Karpas-422 (cell line): ENCODE data around the gene DDX21. TPM values are rescaled to one million over a fixed set of nuclear protein-coding genes. Genes with fewer than 3 reads are reported as not detected.
"Not testable (repeated sequence)": the region's sequence is repeated elsewhere in the genome, so short reads cannot be mapped to it uniquely, and the experiment has no call there.

ENCODE experiments used
- DNase-seq: peaks from one replicate; pipeline ENCODE4 v3.0.0-alpha.2; 2015
- H2AFZ ChIP-seq: fragments of 200-600 bp; sonication (generic); 2 replicates; pipeline ENCODE4 v1.6.1; 2014; ENCODE audit warnings: antibody characterized with exemption, low read length, mixed read lengths
- H3K27ac ChIP-seq: fragments of 200-600 bp; sonication (generic); 2 replicates; pipeline ENCODE4 v1.5.1; 2014; ENCODE audit warnings: mild to moderate bottlenecking, low read length, moderate library complexity
- H3K27me3 ChIP-seq: fragments of 200-600 bp; sonication (generic); 2 replicates; pipeline ENCODE4 v1.6.1; 2014; ENCODE audit warnings: low read length, mixed read lengths
- H3K36me3 ChIP-seq: fragments of 200-600 bp; sonication (generic); 2 replicates; pipeline ENCODE4 v1.6.1; 2014; ENCODE audit warnings: low read length, mixed read lengths; ENCODE audit not compliant: insufficient read depth
- H3K4me1 ChIP-seq: fragments of 200-600 bp; sonication (generic); 2 replicates; pipeline ENCODE4 v1.6.1; 2014; ENCODE audit warnings: mild to moderate bottlenecking, low read length, mixed read lengths
- H3K4me2 ChIP-seq: fragments of 200-600 bp; sonication (generic); 2 replicates; pipeline ENCODE4 v1.6.1; 2014; ENCODE audit warnings: low read length, low read depth, mild to moderate bottlenecking; ENCODE audit not compliant: poor library complexity, severe bottlenecking
- H3K4me3 ChIP-seq: fragments of 200-600 bp; sonication (generic); 2 replicates; pipeline ENCODE4 v1.5.1; 2014; ENCODE audit warnings: mild to moderate bottlenecking, antibody characterized with exemption, low read length, mixed read lengths
- H3K79me2 ChIP-seq: fragments of 200-600 bp; sonication (generic); 2 replicates; pipeline ENCODE4 v1.6.1; 2014; ENCODE audit warnings: mild to moderate bottlenecking, low read length, mixed read lengths
- H3K9ac ChIP-seq: fragments of 200-600 bp; sonication (generic); 2 replicates; pipeline ENCODE4 v1.6.0; 2014; ENCODE audit warnings: low read length
- H3K9me2 ChIP-seq: fragments of 200-600 bp; sonication (generic), shearing (Covaris generic); replicated peaks from 2 replicates; pipeline ENCODE4 v1.6.0; 2014; ENCODE audit warnings: mild to moderate bottlenecking, low read length, moderate library complexity; ENCODE audit not compliant: insufficient read depth
- H3K9me3 ChIP-seq: fragments of 300-700, 200-600 bp; sonication (generic); 2 replicates; pipeline ENCODE4 v1.6.1; 2014; ENCODE audit warnings: low read length, mixed read lengths
- H4K20me1 ChIP-seq: fragments of 200-600 bp; sonication (generic); 2 replicates; pipeline ENCODE4 v1.6.1; 2014; ENCODE audit warnings: mild to moderate bottlenecking, antibody characterized with exemption, low read length, low read depth; ENCODE audit not compliant: insufficient read depth
- total RNA-seq: library from RNA; depleted of rRNA; stranded (reverse); fragments of >200 nt; shearing (Covaris generic); gene quantifications from 2 replicates; pipeline ENCODE4 v1.2.3, GENCODE V29; 2014; ENCODE audit warnings: low replicate concordance

The DDX21 gene
- total RNA-seq, 1 experiment from 2014 or later: 89.8 TPM

GRCh38 chr10:68963151-68963550 is 7.2 kb downstream of the DDX21 start:
- no peak overlapping the region for H3K4me2 ChIP-seq
- no peak overlapping the region for H2AFZ ChIP-seq
- H4K20me1 ChIP-seq: peaks cover 52% of the 10 kb centered on the region
- no peak overlapping the region for H3K27ac ChIP-seq
- no peaks in the 10 kb centered on the region for H3K9me2 ChIP-seq
- no peak overlapping the region for H3K9ac ChIP-seq
- H3K4me3 ChIP-seq: no peak overlapping the region
- peaks cover 86% of the 10 kb centered on the region for H3K79me2 ChIP-seq
- no peak for DNase-seq
- peaks cover 78% of the 10 kb centered on the region for H3K36me3 ChIP-seq
- H3K9me3 ChIP-seq: no peaks in the 10 kb centered on the region
- no peaks in the 10 kb centered on the region for H3K27me3 ChIP-seq
- peaks cover 9% of the 10 kb centered on the region for H3K4me1 ChIP-seq

DNA sequence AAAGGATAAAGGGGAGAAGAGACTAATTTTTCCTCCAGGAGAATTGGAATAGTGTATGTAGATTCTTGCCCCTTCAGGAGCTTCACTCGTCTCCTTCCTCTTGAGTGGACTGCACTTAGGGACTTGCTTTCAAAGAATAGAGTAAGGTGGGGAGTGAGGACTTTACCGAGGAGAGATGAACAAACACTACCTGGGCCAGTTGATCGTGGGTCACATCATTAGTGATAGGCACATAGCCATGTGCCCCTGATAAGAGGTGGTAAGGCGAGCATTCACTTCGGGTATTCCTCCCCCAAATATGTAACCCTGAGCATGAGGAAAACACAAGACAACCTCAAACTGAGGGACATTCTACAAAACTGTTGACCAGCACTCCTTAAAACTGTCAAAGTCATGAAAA is 18.0 kb downstream of the DDX21 start:
- Histone ChIP-seq H3K4me2 (no peak overlapping the region), H3K27me3 (no peaks in the 10 kb centered on the region), H4K20me1 (peaks cover 18% of the 10 kb centered on the region), H3K9me2 (no peaks in the 10 kb centered on the region), H3K4me3 (no peak overlapping the region), H3K4me1 (no peaks in the 10 kb centered on the region), H3K9ac (no peak overlapping the region), H3K79me2 (peaks cover 46% of the 10 kb centered on the region), H2AFZ (no peak overlapping the region), H3K9me3 (no peaks in the 10 kb centered on the region), H3K27ac (no peak overlapping the region), H3K36me3 (peaks cover 84% of the 10 kb centered on the region)
- no peak for DNase-seq

GRCh38 chr10:68975936-68976473 is 20.0 kb downstream of the DDX21 start:
- not testable (repeated sequence) for H3K9ac ChIP-seq, H3K9me2 ChIP-seq, H3K4me1 ChIP-seq, H2AFZ ChIP-seq, H3K4me3 ChIP-seq, H3K4me2 ChIP-seq, H3K27me3 ChIP-seq, DNase-seq, H3K27ac ChIP-seq, H3K9me3 ChIP-seq
- Histone ChIP-seq H4K20me1 (peaks cover 18% of the 10 kb centered on the region), H3K36me3 (peaks cover 86% of the 10 kb centered on the region), H3K79me2 (peaks cover 37% of the 10 kb centered on the region)

GRCh38 chr10:68979738-68980137 is 23.8 kb downstream of the DDX21 start:
- not testable (repeated sequence) for H3K9me3 ChIP-seq, H3K9ac ChIP-seq, H3K27ac ChIP-seq, DNase-seq, H2AFZ ChIP-seq, H3K4me2 ChIP-seq, H3K27me3 ChIP-seq, H4K20me1 ChIP-seq, H3K9me2 ChIP-seq, H3K4me3 ChIP-seq, H3K4me1 ChIP-seq
- Histone ChIP-seq H3K36me3 (peaks cover 87% of the 10 kb centered on the region), H3K79me2 (peaks cover 20% of the 10 kb centered on the region)

DNA sequence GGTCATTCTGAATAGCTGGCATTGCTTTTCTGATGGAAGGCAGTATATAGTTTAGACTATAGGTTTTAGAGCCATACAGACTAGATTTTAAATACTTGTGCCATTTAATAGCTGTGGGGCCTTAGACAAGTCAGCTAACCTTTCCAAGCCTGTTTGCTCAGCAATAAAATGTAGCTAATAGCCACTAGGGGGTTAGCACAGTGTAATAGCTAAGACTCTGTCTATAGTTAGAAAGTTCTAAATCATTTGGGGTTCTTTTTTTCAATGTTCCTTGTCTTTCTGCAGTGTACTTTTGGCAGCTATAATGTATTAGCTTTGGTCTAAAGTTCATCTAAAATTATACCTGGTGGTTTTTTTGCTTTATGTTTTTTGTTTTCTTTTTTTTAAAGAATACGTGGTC is 25.1 kb downstream of the DDX21 start:
- no peak overlapping the region for H3K4me2 ChIP-seq
- H3K9ac ChIP-seq: no peak overlapping the region
- H2AFZ ChIP-seq: no peak overlapping the region
- no peaks in the 10 kb centered on the region for H3K4me1 ChIP-seq
- H3K9me3 ChIP-seq: no peaks in the 10 kb centered on the region
- H3K79me2 ChIP-seq: peaks cover 16% of the 10 kb centered on the region
- H4K20me1 ChIP-seq: peaks cover 3% of the 10 kb centered on the region; the same call in 1 of the 2 replicates
- H3K9me2 ChIP-seq: no peaks in the 10 kb centered on the region
- H3K4me3 ChIP-seq: no peak overlapping the region
- no peaks in the 10 kb centered on the region for H3K27me3 ChIP-seq
- H3K27ac ChIP-seq: no peak overlapping the region
- H3K36me3 ChIP-seq: peaks cover 87% of the 10 kb centered on the region
- peak; percentile 62 for DNase-seq

GRCh38 chr10:68982389-68982788 is 26.4 kb downstream of the DDX21 start:
- H3K79me2 ChIP-seq: peaks cover 15% of the 10 kb centered on the region

GRCh38 chr10:68987611-68988010 is 31.6 kb downstream of the DDX21 start:
- Histone ChIP-seq H3K36me3 (peaks cover 30% of the 10 kb centered on the region), H3K79me2 (peaks cover 44% of the 10 kb centered on the region), H3K9me2 (no peaks in the 10 kb centered on the region), H3K4me1 (peaks cover 22% of the 10 kb centered on the region), H3K27me3 (no peaks in the 10 kb centered on the region), H3K4me2 (peak overlapping the region; percentile 68), H3K4me3 (peak overlapping the region; percentile 94), H3K9me3 (no peaks in the 10 kb centered on the region), H2AFZ (no peak overlapping the region), H4K20me1 (no peaks in the 10 kb centered on the region), H3K9ac (no peak overlapping the region), H3K27ac (no peak overlapping the region)
- no peak for DNase-seq

More at GRCh38 chr10:68982389-68982788, 26.4 kb downstream of the DDX21 start:
- Histone ChIP-seq H3K9ac (no peak overlapping the region), H3K27ac (no peak overlapping the region), H3K27me3 (no peaks in the 10 kb centered on the region), H3K9me2 (no peaks in the 10 kb centered on the region), H3K4me3 (no peak overlapping the region), H4K20me1 (peaks cover 3% of the 10 kb centered on the region; the same call in 1 of the 2 replicates), H3K9me3 (no peaks in the 10 kb centered on the region), H3K4me1 (no peaks in the 10 kb centered on the region), H2AFZ (no peak overlapping the region), H3K36me3 (peaks cover 78% of the 10 kb centered on the region), H3K4me2 (no peak overlapping the region)
- DNase-seq: no peak

GRCh38 chr10:68988530-68989316 is 32.8 kb downstream of the DDX21 start, which contains the start of gene KIFBP:
KIFBP (plus strand) TSS chr10:68988803; CDS start chr10:68988833, 30 bp downstream.
- Histone ChIP-seq H2AFZ (peak within 1 kb of the TSS; percentile 69), H3K9me3 (no peaks in the 10 kb centered on the region), H3K4me2 (peak within 1 kb of the TSS; percentile 68), H3K27me3 (no peaks in the 10 kb centered on the region), H3K9ac (peak within 1 kb of the TSS; percentile 86), H3K79me2 (peaks cover 53% of the 10 kb centered on the region), H3K27ac (peak within 1 kb of the TSS; percentile 23; the same call in 1 of the 2 replicates), H3K4me3 (peak within 1 kb of the TSS; percentile 94), H4K20me1 (no peaks in the 10 kb centered on the region), H3K9me2 (no peaks in the 10 kb centered on the region), H3K4me1 (peaks cover 22% of the 10 kb centered on the region), H3K36me3 (peaks cover 19% of the 10 kb centered on the region)
- peak; percentile 97 for DNase-seq
